Stimulated activated CD8-positive, alpha-beta memory T cell treated with anti-CD3 and anti-CD28 coated beads, Interleukin-12 subunit alpha, Interleukin-12 subunit beta, amount 100 ng/mL, for 1 hour (primary cell): ENCODE results near the gene KIR2DL3.
"Not testable (repeated sequence)": the region's sequence is repeated elsewhere in the genome, so short reads cannot be mapped to it uniquely, and the experiment has no call there.

ENCODE experiments used
- DNase-seq: peaks from one replicate; pipeline ENCODE4 v3.0.0-alpha.2; 2020; ENCODE audit warnings: low read depth

Gene KIR2DL3

DNA sequence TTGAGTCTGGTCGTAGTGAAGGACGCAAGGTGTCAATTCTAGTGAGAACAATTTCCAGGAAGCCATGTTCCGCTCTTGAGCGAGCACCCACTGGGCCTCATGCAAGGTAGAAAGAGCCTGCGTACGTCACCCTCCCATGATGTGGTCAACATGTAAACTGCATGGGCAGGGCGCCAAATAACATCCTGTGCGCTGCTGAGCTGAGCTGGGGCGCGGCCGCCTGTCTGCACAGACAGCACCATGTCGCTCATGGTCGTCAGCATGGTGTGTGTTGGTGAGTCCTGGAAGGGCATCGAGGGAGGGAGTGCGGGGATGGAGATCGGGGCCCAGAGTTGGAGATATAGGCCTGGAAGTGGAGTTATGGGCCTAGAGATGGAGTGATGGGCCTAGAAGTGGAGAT lies at the start of gene KIR2DL3:
KIR2DL3 (plus strand) TSS at position 208 of the 400 bp plus-strand sequence; CDS start at position 241, 33 bp downstream.
- not testable (repeated sequence) for DNase-seq

DNA sequence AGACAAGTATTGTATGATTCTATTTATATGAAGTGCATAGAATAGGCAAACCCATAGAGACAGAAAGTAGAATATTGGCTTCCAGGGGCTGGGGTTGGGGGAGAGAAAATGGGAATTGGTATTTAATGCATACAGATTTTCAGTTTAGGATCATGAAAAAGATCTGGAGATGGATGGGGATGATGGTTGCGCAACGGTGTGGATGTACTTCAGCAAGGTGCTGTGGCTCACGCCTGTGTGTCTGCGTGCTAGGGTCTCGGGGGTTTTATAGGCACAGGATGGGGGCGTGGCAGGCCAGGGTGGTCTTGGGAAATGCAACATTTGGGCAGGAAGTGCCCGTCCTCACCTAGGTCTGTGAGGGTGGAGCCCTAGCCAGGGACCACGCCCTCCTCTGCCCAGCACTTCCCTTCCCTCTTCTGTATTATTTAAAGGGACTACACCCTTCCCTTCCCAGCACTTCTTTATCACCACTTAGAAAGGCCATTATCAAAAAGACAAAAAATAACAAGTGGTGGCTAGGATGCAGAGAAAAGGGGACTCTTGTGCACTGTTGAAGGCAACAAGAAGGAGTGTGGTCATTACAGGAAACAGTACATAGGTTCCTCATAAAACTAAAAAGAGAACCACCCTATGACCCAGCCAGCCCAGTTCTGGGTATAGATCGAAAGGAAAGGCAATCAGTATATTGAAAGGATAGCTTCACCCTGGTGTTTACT lies 46.6 kb upstream of the KIR2DL3 start:
- no peak for DNase-seq

DNA sequence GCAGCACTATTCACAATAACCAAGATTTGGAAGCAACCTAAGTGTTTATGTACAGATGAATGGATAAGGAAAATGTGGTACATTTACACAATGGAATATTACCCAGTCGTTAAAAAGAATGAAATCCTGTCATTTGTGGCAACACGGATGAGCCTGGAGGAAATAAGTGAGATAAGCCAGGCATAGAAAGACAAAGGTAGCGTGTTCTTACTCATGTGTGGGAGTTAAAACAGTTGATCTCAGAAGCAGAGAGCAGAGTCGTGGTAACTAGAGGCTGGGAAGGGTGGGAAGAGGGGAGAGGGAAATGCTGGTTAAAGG lies 46.1 kb upstream of the KIR2DL3 start:
- no peak for DNase-seq

DNA sequence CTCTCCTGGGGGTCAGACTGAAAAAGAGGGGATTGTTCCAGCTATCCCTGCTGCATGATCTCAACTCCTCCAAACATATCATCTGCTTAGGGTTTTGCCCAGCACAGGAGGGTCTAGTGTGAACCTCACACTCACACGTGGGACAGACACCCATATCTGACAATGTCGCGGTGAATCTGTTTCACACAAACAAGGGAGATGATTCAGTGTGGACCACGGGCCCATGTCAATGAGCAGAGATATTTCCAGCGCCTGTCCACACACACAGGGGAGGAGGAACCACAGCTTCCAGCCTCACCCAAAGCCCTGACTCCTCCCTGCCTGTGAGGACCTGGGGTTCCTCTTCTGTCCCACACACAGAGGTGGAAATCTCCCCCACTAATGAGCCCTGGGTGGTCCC lies 43.7 kb upstream of the KIR2DL3 start:
- no peak for DNase-seq

DNA sequence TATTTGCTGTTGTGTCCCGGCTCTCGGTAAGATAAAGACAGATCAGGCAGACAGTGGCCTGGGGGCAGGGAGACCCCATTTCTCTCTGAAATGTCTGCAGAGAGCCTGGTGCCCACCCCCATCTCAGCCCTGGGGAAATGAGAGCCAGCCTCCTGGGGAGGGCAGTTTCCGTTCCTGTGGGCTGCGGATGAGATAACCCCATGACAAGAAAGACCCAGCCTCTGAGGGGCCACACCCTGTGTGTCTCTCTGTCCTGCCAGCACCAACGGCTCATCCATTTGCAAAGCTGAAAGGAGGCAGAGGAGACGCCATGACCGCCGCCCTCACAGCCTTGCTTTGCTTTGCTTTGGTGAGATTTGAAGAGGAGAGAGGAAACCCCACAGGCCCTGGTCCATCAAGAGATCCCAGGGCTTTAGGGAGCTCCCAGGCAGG lies 42.2 kb upstream of the KIR2DL3 start:
- no peak for DNase-seq

DNA sequence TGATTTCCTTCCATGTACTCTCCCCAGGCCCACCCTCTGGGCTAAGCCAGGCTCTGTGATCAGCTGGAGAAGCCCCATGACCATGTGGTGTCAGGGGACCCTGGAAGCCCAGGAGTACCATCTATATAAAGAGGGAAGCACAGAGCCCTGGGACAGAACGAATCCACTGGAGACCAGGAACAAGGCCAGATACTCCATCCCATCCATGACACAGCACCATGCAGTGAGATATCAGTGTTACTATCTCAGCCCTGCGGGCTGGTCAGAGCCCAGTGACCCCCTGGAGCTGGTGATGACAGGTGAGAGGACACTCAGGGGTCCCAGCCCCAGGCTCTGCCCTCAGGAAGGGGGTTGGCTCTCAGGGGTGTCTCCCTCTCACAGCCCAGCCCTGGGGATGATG lies 41.5 kb upstream of the KIR2DL3 start:
- no peak for DNase-seq

DNA sequence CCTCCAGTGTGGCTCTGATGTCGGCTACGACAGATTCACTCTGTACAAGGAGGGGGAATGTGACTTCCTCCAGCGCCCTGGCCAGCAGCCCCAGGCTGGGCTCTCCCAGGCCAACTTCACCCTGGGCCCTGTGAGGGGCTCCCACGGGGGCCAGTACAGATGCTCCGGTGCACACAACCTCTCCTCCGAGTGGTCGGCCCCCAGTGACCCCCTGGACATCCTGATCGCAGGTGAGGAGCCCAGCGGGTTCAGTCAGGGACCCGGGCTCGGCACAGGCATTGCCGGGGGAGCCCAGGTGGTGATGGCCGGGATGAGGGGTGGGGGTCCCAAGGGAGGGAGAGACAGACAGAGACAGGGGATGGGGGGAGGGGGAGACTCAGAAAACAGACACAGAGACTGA lies 40.6 kb upstream of the KIR2DL3 start:
- not testable (repeated sequence) for DNase-seq

DNA sequence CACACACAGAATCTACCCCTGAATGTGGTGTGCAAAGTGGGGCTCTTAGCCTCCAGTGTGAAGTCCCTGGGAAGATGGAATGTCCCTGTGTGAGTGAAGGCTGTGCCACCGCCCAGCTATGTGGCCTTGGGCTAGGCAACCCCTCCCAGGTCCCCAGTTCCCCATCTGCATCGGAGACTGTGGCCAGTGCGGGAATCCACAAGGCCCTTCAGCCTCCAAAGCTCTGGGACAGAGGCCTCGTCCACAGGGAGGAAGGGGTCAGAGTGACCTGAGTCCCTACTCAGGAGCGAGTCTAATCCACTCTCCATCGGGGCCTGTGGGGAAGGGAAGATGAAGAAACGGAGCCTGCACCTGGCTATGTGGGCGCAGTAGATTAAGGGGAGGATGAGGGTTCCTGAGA lies 33.4 kb upstream of the KIR2DL3 start:
- no peak for DNase-seq

DNA sequence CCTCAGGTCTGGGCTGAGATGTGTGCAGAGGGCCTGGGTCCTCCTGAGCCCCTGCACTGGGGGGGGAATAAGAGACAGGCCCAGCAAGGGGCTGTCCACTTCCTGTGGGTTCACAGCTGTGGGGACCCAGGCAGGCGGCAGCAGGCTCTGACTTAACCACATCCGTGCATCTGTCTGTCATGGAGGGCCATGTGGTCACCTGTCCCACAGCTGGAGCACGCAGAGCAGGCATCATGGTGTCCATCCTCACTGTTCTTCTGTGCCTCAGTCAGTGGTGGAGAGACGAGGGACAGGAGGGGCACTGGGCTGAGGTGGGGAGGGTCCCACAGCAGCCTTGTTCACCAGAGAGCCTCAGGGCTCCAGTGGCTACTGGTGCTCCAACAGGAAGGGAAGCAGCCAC lies 30.4 kb upstream of the KIR2DL3 start:
- DNase-seq: no peak

DNA sequence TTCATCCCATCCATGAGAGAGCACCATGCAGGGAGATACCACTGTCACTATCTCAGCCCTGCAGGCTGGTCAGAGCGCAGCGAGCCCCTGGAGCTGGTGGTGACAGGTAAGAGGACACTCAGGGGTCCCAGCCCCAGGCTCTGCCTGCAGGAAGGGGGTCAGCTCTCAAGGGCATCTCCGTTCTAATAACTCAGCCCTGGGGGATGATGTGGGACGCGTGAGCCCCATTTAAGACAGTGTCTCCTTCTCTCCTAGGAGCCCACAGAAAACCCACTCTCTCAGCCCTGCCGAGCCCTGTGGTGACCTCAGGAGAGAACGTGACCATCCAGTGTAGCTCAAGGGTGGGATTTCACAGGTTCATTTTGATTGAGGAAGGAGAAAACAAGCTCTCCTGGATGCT lies 29.5 kb upstream of the KIR2DL3 start:
- DNase-seq: no peak

DNA sequence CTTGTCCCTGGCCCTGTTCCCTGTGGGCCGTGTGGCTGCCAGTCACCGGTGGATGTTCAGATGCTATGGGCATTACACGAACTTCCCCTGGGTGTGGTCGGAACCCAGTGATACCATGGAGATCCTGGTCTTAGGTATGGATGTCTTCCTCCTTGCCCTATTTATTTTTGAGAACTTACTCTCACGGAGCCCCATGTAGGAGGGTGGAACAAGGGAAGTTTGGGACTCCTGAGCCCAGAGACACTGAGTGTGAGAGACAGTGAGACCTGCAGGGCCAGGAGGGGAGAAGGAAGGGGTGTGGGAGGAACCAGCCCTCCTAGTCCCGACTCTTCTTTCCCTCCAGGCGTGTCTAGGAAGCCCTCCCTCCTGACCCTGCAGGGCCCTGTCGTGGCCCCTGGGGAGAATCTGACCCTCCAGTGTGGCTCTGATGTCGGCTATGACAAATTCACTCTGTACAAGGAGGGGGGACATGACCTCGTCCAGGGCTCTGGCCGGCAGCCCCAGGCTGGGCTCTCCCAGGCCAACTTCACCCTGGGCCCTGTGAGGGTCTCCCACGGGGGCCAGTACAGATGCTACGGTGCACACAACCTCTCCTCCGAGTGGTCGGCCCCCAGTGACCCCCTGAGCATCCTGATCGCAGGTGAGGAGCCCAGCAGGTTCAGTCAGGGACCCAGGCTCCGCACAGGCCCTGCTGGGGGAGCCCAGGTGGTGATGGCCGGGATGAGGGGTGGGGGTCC lies 28.9 kb upstream of the KIR2DL3 start:
- DNase-seq: no peak

DNA sequence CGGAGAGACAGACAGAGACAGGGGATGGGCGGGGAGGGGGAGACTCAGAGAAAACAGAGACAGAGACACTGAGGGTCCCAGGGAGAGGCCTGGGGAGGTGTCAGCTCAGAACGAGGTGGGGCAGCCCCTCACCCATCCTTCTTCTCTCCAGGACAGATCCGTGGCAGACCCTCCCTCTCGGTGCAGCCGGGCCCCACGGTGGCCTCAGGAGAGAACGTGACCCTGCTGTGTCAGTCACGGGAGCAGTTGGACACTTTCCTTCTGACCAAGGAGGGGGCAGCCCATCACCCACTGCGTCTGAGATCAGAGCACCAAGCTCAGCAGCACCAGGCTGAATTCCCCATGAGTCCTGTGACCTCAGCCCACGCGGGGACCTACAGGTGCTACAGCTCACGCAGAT lies 28.4 kb upstream of the KIR2DL3 start:
- not testable (repeated sequence) for DNase-seq

DNA sequence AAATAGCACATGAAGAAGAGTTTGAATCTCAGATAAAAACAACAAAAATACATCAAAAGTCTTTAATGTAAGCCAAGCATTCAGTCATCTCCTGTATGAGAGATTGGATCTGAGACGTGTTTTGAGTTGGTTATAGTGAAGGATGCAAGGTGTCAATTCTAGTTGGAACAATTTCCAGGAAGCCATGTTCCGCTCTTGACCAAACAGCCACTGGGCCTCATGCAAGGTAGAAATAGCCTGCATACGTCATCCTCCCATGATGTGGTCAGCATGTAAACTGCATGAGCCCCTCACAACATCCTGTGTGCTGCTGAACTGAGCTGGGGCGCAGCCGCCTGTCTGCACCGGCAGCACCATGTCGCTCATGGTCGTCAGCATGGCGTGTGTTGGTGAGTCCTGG lies 14.2 kb upstream of the KIR2DL3 start, which contains the start of gene KIR3DL3:
KIR3DL3 (plus strand) TSS at position 301 of the 400 bp plus-strand sequence; CDS start at position 356, 55 bp downstream.
- DNase-seq: no peak

DNA sequence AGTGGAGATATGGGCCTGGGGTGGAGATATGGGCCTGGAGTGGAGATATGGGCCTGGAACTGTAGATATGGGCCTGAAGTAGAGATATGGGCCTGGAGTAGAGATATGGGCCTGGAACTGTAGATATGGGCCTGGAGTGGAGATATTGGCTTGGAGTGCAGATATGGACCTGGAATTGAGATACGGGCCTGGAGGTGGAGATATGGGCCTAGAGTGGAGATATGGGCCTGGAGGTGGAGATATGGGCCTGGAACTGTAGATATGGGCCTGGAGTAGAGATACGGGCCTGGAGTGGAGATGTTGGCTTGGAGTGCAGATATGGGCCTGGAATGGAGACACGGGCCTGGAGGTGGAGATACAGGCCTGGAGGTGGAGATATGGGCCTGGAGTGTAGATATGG lies 13.7 kb upstream of the KIR2DL3 start:
- DNase-seq: no peak

DNA sequence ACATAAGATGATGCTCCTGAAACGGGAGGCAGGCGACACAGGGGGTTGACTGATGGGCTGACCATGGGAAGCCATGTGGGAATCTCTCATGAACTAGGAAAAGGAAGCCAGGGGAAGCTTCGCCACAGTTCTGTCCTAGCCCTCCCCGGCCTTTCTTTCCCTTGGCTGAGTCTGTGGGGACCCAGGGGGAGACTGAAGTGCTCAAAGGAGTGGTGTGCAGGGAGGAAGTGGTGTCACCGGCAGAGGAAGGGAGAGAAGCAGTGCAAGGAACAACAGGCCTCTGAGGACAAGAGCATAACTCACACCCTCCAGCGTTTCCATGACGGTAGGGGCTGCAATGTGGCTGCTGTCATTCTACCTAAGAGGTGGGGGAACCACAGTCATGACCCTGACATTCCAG lies 13.0 kb upstream of the KIR2DL3 start:
- no peak for DNase-seq

DNA sequence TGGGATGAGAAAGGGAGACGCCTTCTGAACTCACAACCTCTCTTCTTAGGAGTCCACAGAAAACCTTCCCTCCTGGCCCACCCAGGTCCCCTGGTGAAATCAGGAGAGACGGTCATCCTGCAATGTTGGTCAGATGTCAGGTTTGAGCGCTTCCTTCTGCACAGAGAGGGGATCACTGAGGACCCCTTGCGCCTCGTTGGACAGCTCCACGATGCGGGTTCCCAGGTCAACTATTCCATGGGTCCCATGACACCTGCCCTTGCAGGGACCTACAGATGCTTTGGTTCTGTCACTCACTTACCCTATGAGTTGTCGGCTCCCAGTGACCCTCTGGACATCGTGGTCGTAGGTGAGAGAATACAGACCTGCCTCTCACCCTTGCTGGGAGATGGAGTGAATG lies 10.8 kb upstream of the KIR2DL3 start:
- DNase-seq: no peak

DNA sequence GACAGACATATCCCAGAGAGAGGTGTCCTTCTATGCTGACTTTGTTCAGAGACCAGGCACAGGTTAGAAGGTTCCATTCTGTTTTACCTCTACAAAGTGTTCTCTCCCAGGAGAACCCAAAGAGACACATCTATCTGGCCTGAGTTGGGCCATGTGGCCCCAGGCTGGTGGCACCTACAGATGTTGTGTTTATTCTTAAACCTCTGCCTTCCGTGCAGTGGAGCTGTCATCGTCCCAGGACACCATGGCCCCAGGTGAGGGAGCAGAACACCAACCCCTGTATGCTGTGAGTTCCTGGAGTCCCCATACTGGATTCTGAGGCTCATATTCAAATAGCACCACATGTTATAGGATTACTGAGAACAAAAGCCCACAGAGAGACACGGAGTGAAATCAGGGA lies 10.1 kb upstream of the KIR2DL3 start:
- no peak for DNase-seq

DNA sequence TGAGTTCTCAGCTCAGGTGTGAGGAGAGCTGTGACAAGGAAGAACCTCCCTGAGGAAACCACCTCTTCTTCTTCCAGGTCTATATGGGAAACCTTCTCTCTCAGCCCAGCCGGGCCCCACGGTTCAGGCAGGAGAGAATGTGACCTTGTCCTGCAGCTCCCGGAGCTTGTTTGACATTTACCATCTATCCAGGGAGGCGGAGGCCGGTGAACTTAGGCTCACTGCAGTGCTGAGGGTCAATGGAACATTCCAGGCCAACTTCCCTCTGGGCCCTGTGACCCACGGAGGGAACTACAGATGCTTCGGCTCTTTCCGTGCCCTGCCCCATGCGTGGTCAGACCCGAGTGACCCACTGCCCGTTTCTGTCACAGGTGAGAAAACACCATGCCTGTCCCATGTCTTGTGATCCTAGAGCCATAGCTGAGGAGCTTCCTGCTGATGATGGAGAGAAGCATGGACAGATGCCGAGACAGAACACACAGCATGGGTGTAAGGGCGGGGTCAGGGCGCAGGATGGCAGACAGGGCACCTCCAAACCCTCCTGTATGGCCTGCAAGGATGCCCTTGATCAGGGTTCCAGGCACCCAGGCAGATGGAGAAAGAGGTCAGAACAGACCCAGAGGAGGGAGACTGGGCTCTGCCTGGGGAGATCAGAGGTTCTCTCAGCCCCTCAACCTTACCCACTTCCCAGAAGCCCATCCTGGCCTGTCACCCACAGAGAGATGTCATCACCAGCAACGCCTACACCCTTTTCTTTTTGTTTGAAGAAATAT lies 8.7 kb upstream of the KIR2DL3 start:
- no peak for DNase-seq

DNA sequence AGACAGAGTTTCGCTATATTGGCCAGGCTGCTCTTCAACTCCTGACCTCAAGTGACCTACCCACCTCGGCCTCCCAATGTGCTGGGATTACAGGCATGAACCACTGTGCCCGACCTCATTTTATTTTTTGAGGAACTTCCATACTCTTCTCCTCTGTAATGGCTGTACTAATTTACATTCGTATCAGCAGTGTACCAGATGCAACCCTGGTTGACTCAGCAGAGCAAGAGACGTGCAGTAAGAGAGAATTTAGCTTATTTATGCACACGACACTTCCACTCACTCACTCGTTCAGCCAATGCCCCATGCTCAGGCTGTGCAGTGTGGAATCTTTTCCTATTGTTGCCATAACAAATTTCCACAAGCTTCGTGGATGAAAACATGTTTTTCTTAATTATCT lies 7.1 kb upstream of the KIR2DL3 start:
- no peak for DNase-seq

DNA sequence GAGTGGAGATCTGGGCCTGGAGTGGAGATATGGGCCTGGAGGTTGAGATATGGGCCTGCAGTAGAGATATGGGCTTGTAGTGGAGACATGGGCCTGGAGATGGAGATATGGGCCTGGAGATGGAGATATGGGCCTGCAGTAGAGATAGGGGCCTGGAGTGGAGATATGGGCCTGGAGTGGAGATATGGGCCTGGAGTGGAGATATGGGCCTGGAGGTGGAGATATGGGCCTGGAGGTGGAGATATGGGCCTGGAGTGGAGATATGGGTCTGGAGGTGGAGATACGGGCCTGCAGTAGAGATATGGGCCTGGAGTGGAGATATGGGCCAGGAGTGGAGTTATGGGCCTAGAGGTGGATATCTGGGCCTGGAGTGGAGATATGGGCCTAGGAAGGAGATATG lies 402 bp downstream of the KIR2DL3 start:
- no peak for DNase-seq

DNA sequence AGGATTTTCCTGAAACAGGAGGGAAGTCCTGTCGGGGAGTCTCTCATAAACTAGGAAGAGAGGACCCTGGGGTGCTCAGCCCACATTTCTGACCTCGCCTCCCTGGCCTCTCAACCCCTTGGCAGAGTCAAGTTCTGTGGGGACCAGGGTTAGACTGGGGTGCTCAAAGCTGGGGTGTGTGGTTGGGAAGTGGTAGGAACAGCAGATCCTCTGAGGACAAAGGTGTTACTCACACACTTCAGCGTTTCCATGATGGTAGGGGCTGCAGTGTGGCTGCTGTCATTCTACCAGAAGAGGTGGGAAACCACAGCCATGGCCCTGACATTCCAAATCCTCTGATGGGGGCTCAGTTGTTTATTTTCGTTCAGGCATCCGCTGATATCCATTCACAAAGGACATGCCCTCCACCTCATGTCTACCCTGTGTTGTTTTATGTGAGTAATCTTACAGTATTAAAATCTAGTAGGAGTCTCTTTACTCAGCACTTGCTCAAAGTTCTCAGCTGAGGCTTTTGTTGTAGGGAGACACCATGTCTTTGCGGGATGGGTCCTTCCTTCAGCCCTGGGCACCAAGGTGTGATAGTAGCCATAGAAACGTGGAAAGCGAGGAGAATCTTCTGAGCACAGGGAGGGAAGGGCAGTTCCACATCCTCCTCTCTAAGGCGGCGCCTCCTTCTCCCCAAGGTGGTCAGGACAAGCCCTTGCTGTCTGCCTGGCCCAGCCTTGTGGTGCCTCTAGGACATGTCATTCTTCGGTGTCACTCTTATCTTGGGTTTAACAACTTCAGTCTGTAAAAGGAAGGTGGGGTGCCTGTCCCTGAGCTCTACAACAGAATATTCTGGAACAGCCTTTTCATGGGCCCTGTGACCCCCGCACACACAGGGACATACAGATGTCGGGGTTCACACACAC lies 1.5 kb downstream of the KIR2DL3 start:
- peak; percentile 2 for DNase-seq

DNA sequence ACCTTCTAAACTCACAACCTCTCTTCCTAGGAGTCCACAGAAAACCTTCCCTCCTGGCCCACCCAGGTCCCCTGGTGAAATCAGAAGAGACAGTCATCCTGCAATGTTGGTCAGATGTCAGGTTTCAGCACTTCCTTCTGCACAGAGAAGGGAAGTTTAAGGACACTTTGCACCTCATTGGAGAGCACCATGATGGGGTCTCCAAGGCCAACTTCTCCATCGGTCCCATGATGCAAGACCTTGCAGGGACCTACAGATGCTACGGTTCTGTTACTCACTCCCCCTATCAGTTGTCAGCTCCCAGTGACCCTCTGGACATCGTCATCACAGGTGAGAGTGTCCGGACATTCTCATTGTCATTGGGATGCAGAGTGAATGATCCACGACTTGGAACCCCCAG lies 3.6 kb downstream of the KIR2DL3 start:
- not testable (repeated sequence) for DNase-seq
